GM18907 (cell line): ENCODE results near the gene GARS1.
"Not testable (repeated sequence)": the region's sequence is repeated elsewhere in the genome, so short reads cannot be mapped to it uniquely, and the experiment has no call there.

Experiments used
- ATAC-seq: cut with Tn5 transposase; IDR thresholded peaks from one replicate; pipeline ENCODE4 v1.9.1; 2021; ENCODE audit warnings: mild to moderate bottlenecking, moderate library complexity; ENCODE audit not compliant: unreplicated experiment

Gene GARS1

DNA sequence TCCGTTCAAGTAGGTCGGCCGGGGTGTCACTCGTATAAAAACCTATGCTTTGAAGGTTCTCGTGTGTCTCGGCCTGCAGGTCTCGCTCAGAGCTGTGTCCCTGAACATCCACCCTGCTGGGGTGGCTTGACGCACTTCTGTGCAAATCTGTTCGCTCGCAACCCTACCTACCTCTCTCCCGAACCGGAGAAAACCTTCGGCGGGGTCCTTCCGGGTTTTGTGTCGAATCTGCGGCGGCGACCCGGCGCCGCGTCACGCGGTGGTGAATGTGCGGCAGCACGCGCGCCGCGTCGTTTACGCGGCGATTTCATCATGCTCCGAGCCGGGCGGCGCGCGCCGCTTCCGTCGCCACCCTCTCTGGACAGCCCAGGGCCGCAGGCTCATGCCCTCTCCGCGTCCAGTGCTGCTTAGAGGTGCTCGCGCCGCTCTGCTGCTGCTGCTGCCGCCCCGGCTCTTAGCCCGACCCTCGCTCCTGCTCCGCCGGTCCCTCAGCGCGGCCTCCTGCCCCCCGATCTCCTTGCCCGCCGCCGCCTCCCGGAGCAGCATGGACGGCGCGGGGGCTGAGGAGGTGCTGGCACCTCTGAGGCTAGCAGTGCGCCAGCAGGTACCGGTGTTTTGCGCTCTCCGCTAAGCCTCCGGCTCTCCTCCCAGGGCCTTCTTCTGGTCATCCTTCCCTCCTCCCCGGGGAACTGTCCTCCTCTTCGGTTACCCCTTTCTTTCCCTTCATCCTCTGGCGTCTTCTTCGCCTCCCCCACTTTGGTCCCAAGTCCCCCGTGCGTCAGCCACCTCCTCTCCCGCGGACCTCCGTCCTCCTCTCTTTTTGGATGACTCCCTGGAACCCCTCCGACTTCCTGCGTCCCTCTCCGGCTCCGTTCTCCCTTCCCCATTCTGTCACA is at the start of gene GARS1:
Gene GARS1 (plus strand): TSS at position 339 of the 896 bp plus-strand sequence. CDS start 44 bp downstream, at position 383.
- ATAC-seq: peak; percentile 87

DNA sequence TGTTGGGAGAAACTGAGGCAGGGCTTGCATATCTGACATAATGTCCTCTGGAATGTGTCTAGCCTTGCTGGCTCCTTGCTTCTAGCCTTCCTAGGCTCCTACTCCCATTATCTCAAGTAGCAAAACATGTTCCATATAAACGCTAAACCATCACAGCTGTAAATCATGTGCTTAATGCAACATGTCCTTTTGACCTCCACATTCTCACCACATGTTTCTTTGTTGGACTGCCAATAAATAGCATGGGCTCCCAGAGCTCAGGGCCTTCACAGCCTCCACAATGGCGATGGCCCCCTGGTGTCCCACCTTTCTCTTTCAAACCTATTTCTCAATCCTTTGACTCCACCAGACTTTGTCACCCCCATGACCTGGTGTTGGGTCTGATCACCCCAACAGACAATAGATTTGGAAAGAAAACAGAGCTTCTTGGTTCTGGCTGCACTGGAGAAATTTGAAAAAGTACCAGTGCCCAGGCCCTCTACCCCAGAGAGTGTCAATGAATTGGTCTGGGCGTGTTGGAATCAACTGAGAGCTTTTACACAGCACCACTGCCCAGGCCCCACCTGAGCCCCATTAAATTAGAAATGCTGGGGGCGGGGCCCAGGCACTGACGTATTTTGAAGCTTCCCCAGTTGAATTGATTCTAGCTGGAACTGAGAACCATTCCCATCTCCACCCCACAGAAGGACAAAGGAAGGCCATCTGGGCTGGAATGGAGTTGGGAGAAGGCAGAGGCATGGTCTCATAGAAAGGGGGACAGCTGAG is 48.7 kb upstream of the GARS1 start:
- ATAC-seq: no peak

- no peak for ATAC-seq
These were observed 48.1 kb upstream of the GARS1 start for GRCh38 chr7:30546596-30546995.

DNA sequence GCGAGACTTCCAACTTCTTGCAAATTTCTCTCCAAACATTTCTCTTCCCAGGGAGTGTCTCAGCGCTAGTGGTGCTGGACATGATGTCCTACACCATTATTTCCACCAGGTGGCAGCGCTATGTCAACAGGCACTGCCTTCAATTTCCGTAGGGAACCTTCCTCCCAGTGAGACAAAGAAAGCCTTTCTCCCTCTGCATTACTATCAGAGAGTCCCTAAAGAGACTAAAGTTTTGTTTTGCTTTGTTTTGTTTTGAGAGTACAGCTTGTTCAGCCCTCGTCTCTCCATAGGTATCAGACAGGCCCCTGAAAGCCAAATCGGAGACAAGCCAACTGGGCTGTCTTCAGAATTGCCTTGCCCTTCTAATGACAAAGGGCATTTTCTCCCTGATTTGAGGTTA is 45.8 kb upstream of the GARS1 start:
- peak; percentile 59 for ATAC-seq

- no peak for ATAC-seq
These were observed 44.7 kb upstream of the GARS1 start for GRCh38 chr7:30549931-30550493.

DNA sequence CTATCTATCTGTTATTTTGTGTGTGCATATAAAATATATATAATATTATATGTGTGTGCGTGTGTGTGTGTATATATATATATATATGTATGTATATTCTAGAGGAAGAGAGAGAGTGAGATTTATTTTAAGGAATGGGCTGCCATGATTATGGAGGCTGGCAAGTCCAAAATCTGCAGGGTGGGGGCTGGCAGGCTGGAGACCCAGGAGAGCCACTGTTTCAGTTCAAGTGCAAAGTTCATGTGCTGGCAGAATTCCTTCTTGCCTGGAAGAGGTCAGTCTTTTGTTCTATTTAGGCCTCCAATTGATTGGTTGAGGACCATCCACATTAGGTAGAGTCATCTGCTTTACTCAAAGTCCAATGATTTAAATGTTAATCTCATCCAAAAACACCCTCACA is 42.3 kb upstream of the GARS1 start:
- no peak for ATAC-seq

GRCh38 chr7:30553141-30553540 is 41.5 kb upstream of the GARS1 start:
- ATAC-seq: no peak

- ATAC-seq: no peak
These were observed 41.1 kb upstream of the GARS1 start for GRCh38 chr7:30553546-30553945.

GRCh38 chr7:30555525-30555924 is 39.2 kb upstream of the GARS1 start:
- no peak for ATAC-seq

GRCh38 chr7:30556840-30557239 is 37.8 kb upstream of the GARS1 start:
- no peak for ATAC-seq

- no peak for ATAC-seq
These were observed 37.4 kb upstream of the GARS1 start for GRCh38 chr7:30557245-30557644.

DNA sequence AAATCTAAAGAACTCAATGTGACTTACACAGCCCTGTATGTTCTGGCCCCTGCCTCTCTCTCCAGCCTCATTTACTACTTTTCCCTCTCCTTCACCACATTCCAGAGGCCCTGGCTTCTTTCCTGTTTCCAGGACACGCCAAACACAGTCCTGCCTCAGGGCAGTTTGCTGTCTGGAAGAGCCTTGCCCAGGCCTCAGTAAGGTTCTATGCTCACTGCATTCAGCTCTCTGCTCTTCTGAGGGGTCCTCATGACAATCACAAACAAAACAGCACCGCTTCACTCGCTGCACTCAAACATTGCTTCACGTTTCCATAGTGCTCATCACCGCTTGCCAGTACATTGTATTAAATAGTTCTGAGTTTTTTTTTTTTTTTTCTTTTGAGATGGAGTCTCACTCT is 35.1 kb upstream of the GARS1 start:
- no peak for ATAC-seq

DNA sequence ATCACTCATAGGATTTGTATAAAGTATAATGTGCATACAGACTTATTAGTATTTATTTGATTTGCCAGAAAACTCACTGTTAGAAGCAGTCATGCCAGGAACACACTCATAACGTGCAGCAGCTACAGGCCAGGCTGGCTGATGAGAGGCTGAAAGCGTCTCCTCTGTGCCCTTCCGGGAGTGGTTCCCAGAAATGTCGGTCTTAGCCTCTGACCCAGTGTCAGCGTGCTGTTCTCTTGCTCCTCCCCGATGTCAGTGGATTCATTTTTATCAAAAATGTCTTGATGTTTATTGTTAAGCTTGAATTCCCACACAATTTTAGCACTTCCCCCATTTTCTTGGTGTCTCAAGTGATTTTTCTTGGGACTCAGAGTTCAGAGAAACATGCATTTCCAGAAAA is 33.3 kb upstream of the GARS1 start:
- ATAC-seq: no peak

DNA sequence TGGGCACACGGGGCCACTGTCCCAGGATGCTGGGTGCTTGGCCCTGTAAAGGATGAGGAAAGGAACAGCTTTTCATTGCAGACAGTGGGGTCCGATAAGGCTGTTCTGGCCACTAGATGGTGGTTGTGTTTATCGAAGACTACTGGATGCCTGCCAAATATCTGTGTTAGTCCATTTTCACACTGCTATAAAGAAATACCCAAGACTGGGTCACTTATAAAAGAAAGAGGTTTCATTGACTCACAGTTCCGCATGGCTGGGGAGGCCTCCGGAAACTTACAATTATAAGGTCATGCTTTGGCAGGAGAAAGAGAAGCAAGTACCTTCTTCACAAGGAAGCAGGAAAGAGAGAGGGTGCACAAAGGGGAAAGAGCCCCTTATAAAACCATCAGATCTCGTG is 32.2 kb upstream of the GARS1 start:
- no peak for ATAC-seq

- ATAC-seq: no peak
These were observed 31.8 kb upstream of the GARS1 start for GRCh38 chr7:30562909-30563308.

DNA sequence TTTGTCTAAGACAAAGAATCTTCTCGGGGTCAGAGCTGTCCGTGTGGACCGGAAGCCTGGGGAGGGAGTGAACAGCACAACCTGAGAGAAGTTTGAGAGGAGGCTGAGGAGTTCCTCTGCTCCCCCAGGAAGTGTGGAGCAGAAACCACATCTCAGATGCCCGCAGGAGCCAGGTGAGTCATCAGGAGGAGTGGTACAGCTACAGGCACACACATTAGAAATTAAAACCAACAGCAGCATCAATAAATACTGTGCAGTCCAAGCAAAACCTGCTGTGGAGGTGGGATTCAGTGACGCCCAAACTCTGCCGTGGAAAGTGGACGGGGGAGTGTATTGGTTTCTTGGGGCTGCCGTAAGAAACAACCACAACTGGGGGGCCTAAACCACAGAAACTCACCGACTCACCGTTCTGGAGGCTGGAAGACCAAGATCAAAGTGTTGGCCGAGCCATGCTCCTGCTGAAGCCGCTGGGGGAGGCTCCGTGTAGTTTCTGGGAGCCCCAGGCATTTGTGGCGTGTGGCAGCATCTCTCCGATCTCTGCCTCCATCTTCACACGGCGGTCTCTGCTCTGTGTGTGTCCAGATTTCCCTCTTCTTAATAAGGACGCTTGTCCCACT is 31.2 kb upstream of the GARS1 start:
- no peak for ATAC-seq

GRCh38 chr7:30564243-30564892 is 30.3 kb upstream of the GARS1 start:
- ATAC-seq: peak; percentile 91

DNA sequence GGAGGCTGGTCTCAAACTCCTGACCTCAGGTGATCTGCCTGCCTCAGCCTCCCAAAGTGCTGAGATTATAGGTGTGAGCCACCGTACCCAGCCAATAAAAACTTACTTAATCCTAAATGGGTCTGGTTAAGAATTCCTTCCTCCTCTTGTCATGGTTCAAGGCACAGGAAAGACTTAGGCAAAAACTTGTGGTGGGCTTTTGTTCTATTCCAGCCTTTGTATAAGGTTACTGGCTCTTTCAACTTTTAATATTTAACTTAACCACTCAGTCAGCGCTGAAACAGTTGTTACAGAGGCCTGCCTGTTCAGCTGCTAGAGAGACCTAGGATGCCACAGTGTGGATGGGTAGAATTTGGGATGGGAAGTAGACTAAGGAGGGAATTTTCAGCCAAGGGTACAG is 28.1 kb upstream of the GARS1 start:
- ATAC-seq: no peak

GRCh38 chr7:30567081-30567480 is 27.6 kb upstream of the GARS1 start:
- no peak for ATAC-seq

DNA sequence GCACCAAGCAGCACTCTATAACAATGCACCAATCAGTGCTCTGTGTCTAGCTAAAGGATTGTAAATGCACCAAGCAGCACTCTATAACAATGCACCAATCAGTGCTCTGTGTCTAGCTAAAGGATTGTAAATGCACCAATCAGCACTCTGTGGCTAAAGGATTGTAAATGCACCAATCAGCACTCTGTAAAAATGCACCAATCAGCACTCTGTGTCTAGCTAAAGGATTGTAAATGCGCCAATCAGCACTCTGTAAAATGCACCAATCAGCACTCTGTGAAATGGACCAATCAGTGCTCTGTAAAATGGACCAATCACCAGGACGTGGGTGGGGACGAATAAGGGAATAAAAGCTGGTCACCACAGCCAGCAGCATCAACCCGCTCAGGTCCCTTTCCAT is 24.4 kb upstream of the GARS1 start:
- not testable (repeated sequence) for ATAC-seq
